K562 (cell line): ENCODE data around the gene NAT14. TPM values are rescaled to one million over a fixed set of nuclear protein-coding genes. Genes with fewer than 3 reads are reported as not detected.

ENCODE experiments used
- BACH1 ChIP-seq: fragments of 200-800 bp; sonication (Bioruptor generic); IDR thresholded peaks from 2 replicates; pipeline ENCODE4 v1.6.1; 2016; ENCODE audit warnings: missing genetic modification characterization, missing compliant biosample characterization
- BRD4 ChIP-seq: fragments of 200-600 bp; sonication (generic); IDR thresholded peaks from 2 replicates; pipeline ENCODE4 v1.6.1; 2017; ENCODE audit warnings: inconsistent platforms
- CBX5 ChIP-seq: IDR thresholded peaks from 2 replicates; pipeline ENCODE4 v1.6.1; 2014; ENCODE audit warnings: low read depth, borderline replicate concordance
- CEBPB ChIP-seq: fragments of 450-650 bp; IDR thresholded peaks from 2 replicates; pipeline ENCODE4 v1.6.1; 2016; ENCODE audit warnings: missing genetic modification characterization, missing compliant biosample characterization
- CREBBP ChIP-seq: IDR thresholded peaks from one replicate; pipeline ENCODE4 v1.6.1; 2012; ENCODE audit warnings: low read depth, mild to moderate bottlenecking, control low read depth, inconsistent platforms, low read length
- CTBP1 ChIP-seq: fragments of 450-650 bp; IDR thresholded peaks from 2 replicates; pipeline ENCODE4 v1.6.1; 2016; ENCODE audit warnings: borderline replicate concordance
- DMBX1 ChIP-seq: fragments of 250-450 bp; sonication (Bioruptor Pico); IDR thresholded peaks from 2 replicates; pipeline ENCODE4 v1.8.0; 2022; ENCODE audit warnings: inconsistent platforms, mild to moderate bottlenecking, moderate library complexity, borderline replicate concordance
- E2F6 ChIP-seq, 2 experiments: IDR thresholded peaks; 2 replicates each; pipeline ENCODE4 v1.6.1; 2011; ENCODE audit warnings: borderline replicate concordance in 1 of 2, control low read depth in 1 of 2, low read depth in 1 of 2, low read length in 1 of 2, mild to moderate bottlenecking in 1 of 2, mixed read lengths in 1 of 2, moderate library complexity in 1 of 2; ENCODE audit not compliant: insufficient read depth in 1 of 2, insufficient read length in 1 of 2, poor library complexity in 1 of 2, severe bottlenecking in 1 of 2; ENCODE audit errors: extremely low read depth in 1 of 2
- GABPA ChIP-seq: fragments of 200-800 bp; sonication (Bioruptor generic); conservative IDR thresholded peaks from 2 replicates; pipeline ENCODE4 v1.6.1; 2016; ENCODE audit warnings: low read depth, missing genetic modification characterization, missing compliant biosample characterization
- IFI16 ChIP-seq: fragments of 250-450 bp; sonication (Bioruptor Pico); IDR thresholded peaks from 2 replicates; pipeline ENCODE4 v2.1.2; 2022; ENCODE audit warnings: mild to moderate bottlenecking, inconsistent platforms
- MAZ ChIP-seq, 2 experiments: fragments of 450-650 bp in 1 of 2; sonication (generic) in 1 of 2; formaldehyde crosslinking; IDR thresholded peaks in 1 of 2; conservative IDR thresholded peaks in 1 of 2; 2 replicates each; pipeline versions ENCODE4 v1.4.0 to v1.5.0; 2020; ENCODE audit warnings: mild to moderate bottlenecking in 1 of 2, missing genetic modification reagents in 1 of 2
- MEF2A ChIP-seq: IDR thresholded peaks from 2 replicates; pipeline ENCODE4 v1.6.1; 2011; ENCODE audit warnings: low read depth, mild to moderate bottlenecking, low read length, moderate library complexity; ENCODE audit not compliant: control insufficient read depth
- MLX ChIP-seq, 2 experiments: fragments of 450-650 bp in 1 of 2; sonication (generic) in 1 of 2; formaldehyde crosslinking; conservative IDR thresholded peaks; 2 replicates each; pipeline versions ENCODE4 v1.4.0 to v1.8.1; 2020 to 2022; ENCODE audit warnings: mild to moderate bottlenecking in 1 of 2, missing genetic modification reagents in 1 of 2
- NCOA6 ChIP-seq: fragments of 450-650 bp; IDR thresholded peaks from 2 replicates; pipeline ENCODE4 v1.6.1; 2017; ENCODE audit warnings: mild to moderate bottlenecking
- NR4A1 ChIP-seq, 2 experiments: fragments of 250-450 bp in 1 of 2; fragments of 450-650 bp in 1 of 2; sonication (Bioruptor Pico) in 1 of 2; IDR thresholded peaks; 2 replicates each; pipeline versions ENCODE4 v1.4.0 to v1.6.1; 2016 to 2020; ENCODE audit warnings: mild to moderate bottlenecking in 2 of 2, missing compliant biosample characterization in 1 of 2, missing genetic modification characterization in 1 of 2, moderate library complexity in 1 of 2
- PHB ChIP-seq: fragments of 250-450 bp; sonication (Bioruptor Pico); IDR thresholded peaks from 2 replicates; pipeline ENCODE4 v1.5.0; 2021
- SETDB1 ChIP-seq: IDR thresholded peaks from one replicate; pipeline ENCODE4 v1.6.1; 2012; ENCODE audit warnings: low read length, control low read depth, inconsistent platforms
- STAG1 ChIP-seq: sonication (generic); formaldehyde crosslinking; IDR thresholded peaks from 2 replicates; pipeline ENCODE4 v1.5.0; 2020; ENCODE audit warnings: missing genetic modification reagents, borderline replicate concordance
- TEAD1 ChIP-seq, 2 experiments: fragments of 450-650 bp in 1 of 2; sonication (generic) in 1 of 2; formaldehyde crosslinking; IDR thresholded peaks; 2 replicates each; pipeline versions ENCODE4 v1.4.0 to v1.8.0; 2020 to 2022; ENCODE audit warnings: mild to moderate bottlenecking in 2 of 2, missing genetic modification reagents in 1 of 2
- ZBTB12 ChIP-seq: fragments of 250-450 bp; sonication (Bioruptor Pico); IDR thresholded peaks from 2 replicates; pipeline ENCODE4 v1.4.0; 2020
- ZBTB17 ChIP-seq: fragments of 450-650 bp; formaldehyde crosslinking; IDR thresholded peaks from 2 replicates; pipeline ENCODE4 v1.4.0; 2020; ENCODE audit warnings: mild to moderate bottlenecking
- ZKSCAN8 ChIP-seq: fragments of 200-800 bp; sonication (Bioruptor generic); IDR thresholded peaks from 2 replicates; pipeline ENCODE4 v1.6.1; 2016; ENCODE audit warnings: missing genetic modification characterization, missing compliant biosample characterization
- ZNF253 ChIP-seq: fragments of 250-450 bp; sonication (Bioruptor Pico); conservative IDR thresholded peaks from 2 replicates; pipeline ENCODE4 v1.6.1; 2021; ENCODE audit warnings: mild to moderate bottlenecking
- ZNF395 ChIP-seq: fragments of 200-800 bp; sonication (Bioruptor generic); IDR thresholded peaks from 2 replicates; pipeline ENCODE4 v1.6.1; 2017; ENCODE audit warnings: missing genetic modification characterization, missing compliant biosample characterization
- polyA plus RNA-seq, 8 experiments: library from polyadenylated mRNA; depleted of rRNA in 4 of 8; stranded (reverse) in 5 of 8; unstranded in 3 of 8; fragments of >200 nt; fragmentation: Nextera tagmentation in 2 of 8; fragmentation: Illumina TruSeq in 1 of 8; extraction: Ambion mirVana in 2 of 8; extraction: Trizol in 1 of 8; gene quantifications; 2 replicates each; pipeline versions ENCODE4 v1.2.1 to v1.2.3, GENCODE V29; 2011 to 2014; ENCODE audit warnings: inconsistent platforms in 1 of 8, missing spikeins in 1 of 8
- total RNA-seq, 7 experiments: library from RNA; depleted of rRNA in 6 of 7; stranded (reverse); fragments of >200 nt in 6 of 7; fragmentation: Illumina TruSeq in 2 of 7; extraction: Trizol in 2 of 7; gene quantifications; 2 replicates each; pipeline versions ENCODE4 v1.2.1 to v1.2.3, GENCODE V29; 2011 to 2021; ENCODE audit warnings: low replicate concordance in 1 of 7

NAT14 gene
- total and polyA plus RNA-seq, 9 of the 15 experiments (the other 6 are each of a cell fraction or from before 2014, with no cell fraction given), result 2.4 to 77.0 (median 26.7) TPM

- TF ChIP-seq STAG1 (CRISPR knock-in tag) (peak; percentile 73; the same call in 1 of the 2 replicates), CEBPB (no peak), NCOA6 (peak; percentile 73), ZNF395 (CRISPR knock-in tag) (no peak), MEF2A (no peak), E2F6 (IDR thresholded peaks at IDR 0.05; ENCODE audit: borderline replicate concordance in 1 of 2, extremely low read depth in 1 of 2, insufficient read depth in 1 of 2, insufficient read length in 1 of 2, low read depth in 1 of 2, low read length in 1 of 2, poor library complexity in 1 of 2, severe bottlenecking in 1 of 2) (peak in 1 of 2 experiments; percentile 34), TEAD1 (CRISPR knock-in tag; IDR thresholded peaks at IDR 0.05) (0 out of 4 replicates have a peak, but pooled peaks of 1 of the 2 experiments have one; percentile 23), BACH1 (tag) (no peak), PHB (no peak), MAZ (CRISPR knock-in tag; conservative IDR thresholded peaks at IDR 0.05 in 1 of 2, IDR thresholded peaks at IDR 0.05 in 1 of 2) (peak; percentile 88 to 94), MLX (CRISPR knock-in tag; conservative IDR thresholded peaks at IDR 0.05) (no peak), ZBTB12 (CRISPR knock-in tag) (peak; percentile 95), BRD4 (no peak), IFI16 (CRISPR knock-in tag) (no peak), NR4A1 (CRISPR knock-in tag; IDR thresholded peaks at IDR 0.05) (no peak), NR4A1 (tag; IDR thresholded peaks at IDR 0.05) (0 out of 2 replicates have a peak, but pooled peaks have one; percentile 29), ZKSCAN8 (no peak), DMBX1 (CRISPR knock-in tag) (no peak), GABPA (tag) (0 out of 2 replicates have a peak, but pooled peaks have one; percentile 15), SETDB1 (no peak), ZBTB17 (no peak), CREBBP (no peak), ZNF253 (CRISPR knock-in tag) (no peak), CTBP1 (peak; percentile 89), CBX5 (peak; percentile 53; the same call in 1 of the 2 replicates)
These were observed 32.1 kb downstream of the NAT14 start (continued) for GRCh38 chr19:55516878-55517620.
